H4 (cell line): Measurements from ENCODE around the gene CRHR2. TPM values are rescaled to one million over a fixed set of nuclear protein-coding genes. Genes with fewer than 3 reads are reported as not detected.

Source experiments
- DNase-seq: peaks from one replicate; pipeline ENCODE4 v3.0.0-alpha.2; 2015; ENCODE audit warnings: low spot score
- total RNA-seq: library from RNA; depleted of rRNA; stranded (reverse); fragments of >200 nt; shearing (Covaris generic); gene quantifications from 2 replicates; pipeline ENCODE4 v1.2.3, GENCODE V29; 2014

Gene CRHR2
- total RNA-seq, 1 experiment from 2014 or later = not detected

- no peak for DNase-seq
Observed at GRCh38 chr7:30681331-30681797, 892 bp downstream of the CRHR2 start.

- no peak for DNase-seq
Observed at GRCh38 chr7:30679664-30680063, 2.6 kb downstream of the CRHR2 start.

GRCh38 chr7:30678805-30679204, 3.5 kb downstream of the CRHR2 start:
- DNase-seq = no peak

GRCh38 chr7:30674876-30675275, 7.4 kb downstream of the CRHR2 start:
- no peak for DNase-seq

- no peak for DNase-seq
Observed at GRCh38 chr7:30674420-30674819, 7.8 kb downstream of the CRHR2 start.

GRCh38 chr7:30671793-30672465, 10.3 kb downstream of the CRHR2 start:
- peak; percentile 78 for DNase-seq

- DNase-seq = no peak
Observed at GRCh38 chr7:30668102-30668501, 14.2 kb downstream of the CRHR2 start.

GRCh38 chr7:30667172-30667571, 15.1 kb downstream of the CRHR2 start:
- DNase-seq = no peak

- no peak for DNase-seq
Observed at GRCh38 chr7:30665449-30665848, 16.8 kb downstream of the CRHR2 start.

GRCh38 chr7:30665043-30665442, 17.2 kb downstream of the CRHR2 start:
- DNase-seq = no peak

- DNase-seq = no peak
Observed at GRCh38 chr7:30664184-30664885, 17.9 kb downstream of the CRHR2 start.

- no peak for DNase-seq
Observed at GRCh38 chr7:30663414-30663813, 18.8 kb downstream of the CRHR2 start.

GRCh38 chr7:30662431-30662939, 19.8 kb downstream of the CRHR2 start:
- no peak for DNase-seq

GRCh38 chr7:30661926-30662325, 20.3 kb downstream of the CRHR2 start:
- no peak for DNase-seq

- DNase-seq = no peak
Observed at GRCh38 chr7:30660331-30661255, 21.7 kb downstream of the CRHR2 start.

GRCh38 chr7:30659312-30659711, 22.9 kb downstream of the CRHR2 start:
- DNase-seq = peak; percentile 44

- DNase-seq = no peak
Observed at GRCh38 chr7:30658479-30659074, 23.7 kb downstream of the CRHR2 start.

GRCh38 chr7:30657131-30657530, 25.1 kb downstream of the CRHR2 start:
- DNase-seq = no peak

GRCh38 chr7:30656006-30656957, 26.0 kb downstream of the CRHR2 start:
- DNase-seq = no peak
